ENCODE data around the gene LDB2. TPM values are rescaled to one million over a fixed set of nuclear protein-coding genes. Genes with fewer than 3 reads are reported as not detected.

LDB2 gene
- total RNA-seq, 2 donors from 2014 or later: 11.4 to 14.5 TPM

DNA sequence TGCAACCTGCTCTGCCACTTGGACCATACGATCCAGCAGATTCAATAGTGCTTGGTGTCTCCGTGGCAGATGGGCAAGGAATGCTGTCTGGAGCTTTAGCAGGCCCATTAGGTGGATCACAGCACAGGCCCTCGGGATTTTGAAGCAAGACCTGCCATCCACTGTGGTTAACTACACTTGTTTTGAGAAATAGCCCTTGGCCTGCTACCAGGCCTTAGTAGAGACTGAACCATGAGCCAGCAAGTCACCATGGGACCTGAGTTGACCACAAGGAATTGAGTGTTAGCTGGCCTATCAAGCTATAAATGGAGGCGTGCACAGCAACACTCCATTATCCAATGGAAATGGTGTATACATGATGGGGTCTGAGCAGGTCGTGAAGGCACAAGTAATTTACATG, 14.5 kb upstream of the LDB2 start:
- no peak for TF ChIP-seq CTCF (conservative IDR thresholded peaks at IDR 0.05)
- no peaks in the 10 kb centered on the region for H3K36me3 ChIP-seq (ENCODE audit: control insufficient read depth, insufficient read depth, low read length)
- no peaks in the 10 kb centered on the region for H3K27me3 ChIP-seq (ENCODE audit: control insufficient read depth, insufficient read depth, low read length, poor library complexity, severe bottlenecking)
- 93% methylated on average over 5 of the region's 5 CpGs for WGBS, 2 experiments (ENCODE audit: insufficient coverage in 1 of 2, insufficient read length in 1 of 2)
- H3K9ac ChIP-seq (ENCODE audit: extremely low read depth, low read length, poor library complexity, severe bottlenecking): no peak overlapping the region
- Mint-ChIP-seq H3K27ac (no peak overlapping the region), H3K9me3 (peaks cover 8% of the 10 kb centered on the region), H3K4me1 (peaks cover 20% of the 10 kb centered on the region), H3K27me3 (ENCODE audit: insufficient read depth) (peaks cover 3% of the 10 kb centered on the region), H3K4me3 (no peak overlapping the region), H3K36me3 (ENCODE audit: low read depth) (no peaks in the 10 kb centered on the region)
- H3K4me3 ChIP-seq (ENCODE audit: low read length): no peak overlapping the region
- peaks cover 6% of the 10 kb centered on the region for H3K9me3 ChIP-seq (ENCODE audit: control insufficient read depth, low read length)
- no peak for DNase-seq
- no peaks in the 10 kb centered on the region for H3K4me1 ChIP-seq (ENCODE audit: control insufficient read depth, insufficient read depth, low read length)
- H3K27ac ChIP-seq (ENCODE audit: low read depth, low read length): no peak overlapping the region

- H3K27ac ChIP-seq (ENCODE audit: low read depth, low read length): peak overlapping the region; percentile 36
- H3K36me3 Mint-ChIP-seq (ENCODE audit: low read depth): no peaks in the 10 kb centered on the region
- H3K4me3 Mint-ChIP-seq: no peak overlapping the region
- H3K36me3 ChIP-seq (ENCODE audit: control insufficient read depth, insufficient read depth, low read length): no peaks in the 10 kb centered on the region
- no peak overlapping the region for H3K9ac ChIP-seq (ENCODE audit: extremely low read depth, low read length, poor library complexity, severe bottlenecking)
- WGBS, 2 experiments (ENCODE audit: insufficient coverage in 1 of 2, insufficient read length in 1 of 2): 50 to 70% methylated on average over 8 of the region's 8 CpGs
- H3K4me3 ChIP-seq (ENCODE audit: low read length): no peak overlapping the region
- no peak for TF ChIP-seq CTCF (conservative IDR thresholded peaks at IDR 0.05)
- peaks cover 6% of the 10 kb centered on the region for H3K9me3 Mint-ChIP-seq
- no peak overlapping the region for H3K27ac Mint-ChIP-seq
- no peaks in the 10 kb centered on the region for H3K27me3 ChIP-seq (ENCODE audit: control insufficient read depth, insufficient read depth, low read length, poor library complexity, severe bottlenecking)
- DNase-seq: no peak
- H3K27me3 Mint-ChIP-seq (ENCODE audit: insufficient read depth): peaks cover 3% of the 10 kb centered on the region
- no peaks in the 10 kb centered on the region for H3K9me3 ChIP-seq (ENCODE audit: control insufficient read depth, low read length)
- H3K4me1 Mint-ChIP-seq: peaks cover 9% of the 10 kb centered on the region
- H3K4me1 ChIP-seq (ENCODE audit: control insufficient read depth, insufficient read depth, low read length): no peaks in the 10 kb centered on the region
Measured at GRCh38 chr4:16909281-16909680, 10.8 kb upstream of the LDB2 start.

GRCh38 chr4:16908377-16909021, 10.1 kb upstream of the LDB2 start:
- peaks cover 9% of the 10 kb centered on the region for H3K4me1 Mint-ChIP-seq
- Histone ChIP-seq H3K27ac (ENCODE audit: low read depth, low read length) (no peak overlapping the region), H3K4me1 (ENCODE audit: control insufficient read depth, insufficient read depth, low read length) (no peaks in the 10 kb centered on the region), H3K4me3 (ENCODE audit: low read length) (no peak overlapping the region), H3K9ac (ENCODE audit: extremely low read depth, low read length, poor library complexity, severe bottlenecking) (no peak overlapping the region), H3K36me3 (ENCODE audit: control insufficient read depth, insufficient read depth, low read length) (no peaks in the 10 kb centered on the region), H3K27me3 (ENCODE audit: control insufficient read depth, insufficient read depth, low read length, poor library complexity, severe bottlenecking) (no peaks in the 10 kb centered on the region), H3K9me3 (ENCODE audit: control insufficient read depth, low read length) (no peaks in the 10 kb centered on the region)
- H3K4me3 Mint-ChIP-seq: no peak overlapping the region
- no peak overlapping the region for H3K27ac Mint-ChIP-seq
- no peaks in the 10 kb centered on the region for H3K36me3 Mint-ChIP-seq (ENCODE audit: low read depth)
- no peak for TF ChIP-seq CTCF (conservative IDR thresholded peaks at IDR 0.05)
- H3K9me3 Mint-ChIP-seq: peaks cover 6% of the 10 kb centered on the region
- WGBS, 2 experiments (ENCODE audit: insufficient coverage in 1 of 2, insufficient read length in 1 of 2): 79 to 80% methylated on average over 5 to 6 of the region's 6 CpGs
- peaks cover 3% of the 10 kb centered on the region for H3K27me3 Mint-ChIP-seq (ENCODE audit: insufficient read depth)
- peak; percentile 58 for DNase-seq
